ENCODE results near the gene PI4KA. TPM values are rescaled to one million over a fixed set of nuclear protein-coding genes. Genes with fewer than 3 reads are reported as not detected.

Gene PI4KA
- total RNA-seq, 1 experiment from 2014 or later: 65.8 TPM

- H3K4me3 Mint-ChIP-seq: no peak overlapping the region
- Histone ChIP-seq H2AK5ac (ENCODE audit: insufficient read length, low read length) (no peak overlapping the region), H3K27ac (ENCODE audit: insufficient read length, low read depth, low read length) (no peak overlapping the region), H2AFZ (ENCODE audit: low read length) (no peak overlapping the region), H3K4me2 (ENCODE audit: insufficient read depth, insufficient read length, low read length) (no peak overlapping the region), H2BK20ac (ENCODE audit: low read depth, low read length, poor library complexity, severe bottlenecking) (no peak overlapping the region), H4K8ac (replicated peaks; ENCODE audit: insufficient read length, low read depth, low read length) (no peak overlapping the region), H3K79me1 (ENCODE audit: insufficient read depth, low read depth, low read length, poor library complexity, severe bottlenecking) (no peaks in the 10 kb centered on the region), H3K14ac (ENCODE audit: insufficient read depth, low read length) (no peak overlapping the region), H4K20me1 (ENCODE audit: control insufficient read depth, insufficient read depth, insufficient read length) (no peaks in the 10 kb centered on the region), H2BK5ac (ENCODE audit: insufficient read length, low read length) (no peak overlapping the region), H3K9me3 (ENCODE audit: control insufficient read depth, low read depth, low read length) (no peaks in the 10 kb centered on the region), H3K9ac (ENCODE audit: extremely low read depth, insufficient read length, low read length) (no peak overlapping the region), H2BK120ac (ENCODE audit: low read depth, low read length, poor library complexity, severe bottlenecking) (no peak overlapping the region), H4K5ac (ENCODE audit: insufficient read length, low read depth, low read length) (no peak overlapping the region), H3K23ac (ENCODE audit: insufficient read length, low read depth, low read length) (no peak overlapping the region), H3K18ac (ENCODE audit: insufficient read length, low read depth, low read length) (no peak overlapping the region), H3K27me3 (ENCODE audit: insufficient read depth, low read length) (no peaks in the 10 kb centered on the region), H3K79me2 (ENCODE audit: insufficient read depth, low read length) (no peaks in the 10 kb centered on the region), H3K56ac (ENCODE audit: insufficient read length, low read depth, low read length) (no peak overlapping the region), H3K4me1 (ENCODE audit: insufficient read depth, low read length) (no peaks in the 10 kb centered on the region), H4K91ac (ENCODE audit: insufficient read length, low read depth, low read length) (no peak overlapping the region), H3T11ph (ENCODE audit: low read length) (no peak overlapping the region), H2BK12ac (ENCODE audit: insufficient read length, low read depth, low read length) (no peak overlapping the region), H3K4ac (ENCODE audit: low read depth, low read length) (no peak overlapping the region), H3K23me2 (ENCODE audit: insufficient read length, low read depth, low read length, poor library complexity, severe bottlenecking) (no peaks in the 10 kb centered on the region), H2BK15ac (ENCODE audit: low read depth, low read length) (no peak overlapping the region)
- no peak for TF ChIP-seq CTCF (conservative IDR thresholded peaks at IDR 0.05)
- peaks cover 8% of the 10 kb centered on the region in 2 experiments for H3K4me1 Mint-ChIP-seq
- H3K9me3 Mint-ChIP-seq: no peaks in the 10 kb centered on the region
- WGBS (ENCODE audit: extremely low coverage, insufficient read length, low lambda C conversion rate): no CpG with 5 or more reads among the region's 5 CpGs
- no peaks in the 10 kb centered on the region for H3K27me3 Mint-ChIP-seq (ENCODE audit: low read depth)
- peaks cover 0 to 40% (median 11%) of the 10 kb centered on the region in 3 experiments; a peak in 5 of 7 replicates for H3K36me3 Mint-ChIP-seq (ENCODE audit: insufficient read depth in 1 of 3, low read depth in 3 of 3)
- H3K27ac Mint-ChIP-seq: no peak overlapping the region
- DNase-seq: no peak
Observed at GRCh38 chr22:20881231-20881630, 22.6 kb upstream of the PI4KA start.
